Kidney epithelial cell (primary cell): ENCODE data around the gene ANKS1B. TPM values are rescaled to one million over a fixed set of nuclear protein-coding genes. Genes with fewer than 3 reads are reported as not detected.

Experiments
- DNase-seq: peaks from one replicate; pipeline ENCODE4 v3.0.0-alpha.2; 2010; ENCODE audit warnings: low read depth
- H3K27me3 ChIP-seq: 2 replicates; pipeline ENCODE4 v1.6.0; 2011; ENCODE audit warnings: low read length; ENCODE audit not compliant: control insufficient read depth, insufficient read depth
- H3K36me3 ChIP-seq: 2 replicates; pipeline ENCODE4 v1.5.1; 2011; ENCODE audit warnings: low read length; ENCODE audit not compliant: control insufficient read depth, insufficient read depth
- H3K4me3 ChIP-seq: 2 replicates; pipeline ENCODE4 v1.5.1; 2011; ENCODE audit warnings: low read depth, mild to moderate bottlenecking, control low read depth, low read length
- CTCF ChIP-seq: IDR thresholded peaks from 2 replicates; pipeline ENCODE4 v1.5.1; 2011; ENCODE audit warnings: mild to moderate bottlenecking, moderate library complexity, low read length, control low read depth, inconsistent platforms; ENCODE audit not compliant: insufficient read depth, poor library complexity, severe bottlenecking
- total RNA-seq: library from RNA; depleted of rRNA; stranded (reverse); fragments of >200 nt; gene quantifications from 2 replicates; pipeline ENCODE4 v1.2.3, GENCODE V29; 2015

Gene ANKS1B
- total RNA-seq, 1 donor from 2014 or later, result 0.13 TPM

GRCh38 chr12:98812225-98812624 is 1172.5 kb downstream of the ANKS1B start:
- Histone ChIP-seq H3K36me3 (no peaks in the 10 kb centered on the region), H3K4me3 (no peak overlapping the region), H3K27me3 (no peaks in the 10 kb centered on the region)
- no peak for TF ChIP-seq CTCF
- no peak for DNase-seq

- H3K36me3 ChIP-seq, result no peaks in the 10 kb centered on the region
- TF ChIP-seq CTCF, result no peak
- no peak overlapping the region for H3K4me3 ChIP-seq
- H3K27me3 ChIP-seq, result no peaks in the 10 kb centered on the region
- no peak for DNase-seq
Measured at GRCh38 chr12:98808243-98808875, 1176.4 kb downstream of the ANKS1B start.

- H3K36me3 ChIP-seq, result no peaks in the 10 kb centered on the region
- no peak for DNase-seq
- no peaks in the 10 kb centered on the region for H3K27me3 ChIP-seq
- H3K4me3 ChIP-seq, result no peak overlapping the region
- TF ChIP-seq CTCF, result no peak
Measured at GRCh38 chr12:98807187-98807586, 1177.5 kb downstream of the ANKS1B start.

- no peak for TF ChIP-seq CTCF
- DNase-seq, result no peak
- H3K36me3 ChIP-seq, result no peaks in the 10 kb centered on the region
- no peak overlapping the region for H3K4me3 ChIP-seq
- no peaks in the 10 kb centered on the region for H3K27me3 ChIP-seq
Measured at GRCh38 chr12:98803468-98804209, 1181.1 kb downstream of the ANKS1B start.

- TF ChIP-seq CTCF, result no peak
- no peak for DNase-seq
- Histone ChIP-seq H3K36me3 (no peaks in the 10 kb centered on the region), H3K4me3 (no peak overlapping the region), H3K27me3 (no peaks in the 10 kb centered on the region)
Measured at GRCh38 chr12:98799822-98800221, 1184.9 kb downstream of the ANKS1B start.
